Activated CD8-positive, alpha-beta memory T cell treated with anti-CD3 and anti-CD28 coated beads for 48 hours (primary cell): Measurements from ENCODE around the gene MRGPRX4.
"Not testable (repeated sequence)": the region's sequence is repeated elsewhere in the genome, so short reads cannot be mapped to it uniquely, and the experiment has no call there.

ENCODE experiments used
- DNase-seq, 3 experiments: peaks; one replicate each; pipeline ENCODE4 v3.0.0-alpha.2; 2020; ENCODE audit warnings: low read depth in 2 of 3, low spot score in 2 of 3

The MRGPRX4 gene

DNA sequence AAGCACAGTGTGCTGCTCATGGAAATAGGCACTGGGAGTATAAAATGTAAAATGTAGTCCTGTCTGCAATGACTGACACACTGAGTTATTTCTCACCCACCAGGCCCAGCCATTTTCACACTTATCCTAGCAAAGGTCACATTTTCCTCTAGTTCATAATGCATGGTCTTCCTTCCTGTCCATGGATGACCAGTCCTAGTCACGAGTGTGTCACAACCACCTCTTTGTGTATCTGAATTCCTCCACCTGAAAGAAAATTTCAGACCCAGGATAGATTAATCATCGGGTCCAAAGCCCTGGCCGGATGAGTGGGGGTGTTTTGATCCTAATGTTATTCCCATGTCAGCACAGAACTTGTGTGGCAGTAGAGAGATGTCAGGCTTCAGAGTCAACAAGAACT lies at the start of gene MRGPRX4:
TSS of gene MRGPRX4 (plus strand) at position 172 of the 400 bp plus-strand sequence. CDS start 420 bp downstream, outside the sequence.
- no peak for DNase-seq

DNA sequence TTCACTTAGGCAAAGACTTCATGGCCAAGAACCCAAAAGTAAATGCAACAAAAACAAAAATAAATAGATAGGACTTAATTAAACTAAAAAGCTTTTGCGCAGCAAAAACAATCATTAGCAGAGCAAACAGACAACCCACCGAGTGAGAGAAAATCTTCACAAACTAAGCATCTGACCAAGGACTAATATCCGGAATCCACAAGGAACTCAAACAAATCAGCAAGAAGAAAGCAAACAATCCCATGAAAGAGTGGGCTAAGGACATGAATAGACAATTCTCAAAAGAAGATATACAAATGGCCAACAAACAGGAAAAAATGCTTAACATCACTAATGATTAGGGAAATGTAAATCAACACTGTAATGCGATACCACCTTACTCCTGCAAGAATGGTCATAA lies 41.5 kb upstream of the MRGPRX4 start:
- not testable (repeated sequence) for DNase-seq

DNA sequence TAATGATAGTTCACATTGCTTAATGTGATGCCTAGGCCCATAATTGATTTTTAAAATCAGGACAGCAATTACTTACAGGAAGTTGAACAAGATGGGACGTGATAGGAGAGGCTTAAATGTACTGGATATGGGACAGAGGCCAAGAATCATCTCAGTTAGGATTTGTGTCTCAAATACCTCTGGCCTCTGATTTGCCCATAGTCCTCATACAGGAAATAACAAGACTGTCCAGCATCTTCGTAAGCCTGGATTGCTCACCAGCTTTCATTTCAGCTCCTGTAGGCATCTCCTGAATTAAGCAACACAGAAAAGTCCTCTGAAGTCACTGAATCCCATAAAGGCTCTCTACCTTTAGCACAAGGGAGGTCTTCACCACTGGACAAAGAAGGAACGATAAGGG lies 40.3 kb upstream of the MRGPRX4 start, which contains the start of gene MRGPRX3:
TSS of gene MRGPRX3 (plus strand) at position 231 of the 400 bp plus-strand sequence. CDS start 4,632 bp downstream, outside the sequence.
- no peak for DNase-seq

DNA sequence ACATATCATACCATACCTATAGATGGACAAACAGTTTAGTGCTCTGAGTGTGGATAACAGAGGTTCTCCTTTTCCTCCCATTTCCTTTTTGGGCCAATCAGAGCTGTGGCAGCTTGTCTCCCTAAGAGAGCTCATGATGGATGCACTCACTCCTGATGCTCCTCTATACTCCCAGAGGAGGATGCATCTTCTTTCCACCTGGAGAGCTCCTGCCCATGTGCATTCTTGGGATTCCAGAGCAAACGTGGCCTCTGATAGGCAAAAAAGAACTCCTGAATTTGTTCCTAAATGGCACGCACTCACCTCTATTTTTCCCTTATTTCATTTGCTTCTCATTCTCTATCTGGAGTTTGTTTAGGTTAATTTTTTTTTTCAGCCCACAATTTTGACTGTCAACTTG lies 37.3 kb upstream of the MRGPRX4 start:
- no peak for DNase-seq

DNA sequence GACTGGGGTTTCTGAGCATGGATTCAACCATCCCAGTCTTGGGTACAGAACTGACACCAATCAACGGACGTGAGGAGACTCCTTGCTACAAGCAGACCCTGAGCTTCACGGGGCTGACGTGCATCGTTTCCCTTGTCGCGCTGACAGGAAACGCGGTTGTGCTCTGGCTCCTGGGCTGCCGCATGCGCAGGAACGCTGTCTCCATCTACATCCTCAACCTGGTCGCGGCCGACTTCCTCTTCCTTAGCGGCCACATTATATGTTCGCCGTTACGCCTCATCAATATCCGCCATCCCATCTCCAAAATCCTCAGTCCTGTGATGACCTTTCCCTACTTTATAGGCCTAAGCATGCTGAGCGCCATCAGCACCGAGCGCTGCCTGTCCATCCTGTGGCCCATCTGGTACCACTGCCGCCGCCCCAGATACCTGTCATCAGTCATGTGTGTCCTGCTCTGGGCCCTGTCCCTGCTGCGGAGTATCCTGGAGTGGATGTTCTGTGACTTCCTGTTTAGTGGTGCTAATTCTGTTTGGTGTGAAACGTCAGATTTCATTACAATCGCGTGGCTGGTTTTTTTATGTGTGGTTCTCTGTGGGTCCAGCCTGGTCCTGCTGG lies 35.3 kb upstream of the MRGPRX4 start:
- DNase-seq = no peak

DNA sequence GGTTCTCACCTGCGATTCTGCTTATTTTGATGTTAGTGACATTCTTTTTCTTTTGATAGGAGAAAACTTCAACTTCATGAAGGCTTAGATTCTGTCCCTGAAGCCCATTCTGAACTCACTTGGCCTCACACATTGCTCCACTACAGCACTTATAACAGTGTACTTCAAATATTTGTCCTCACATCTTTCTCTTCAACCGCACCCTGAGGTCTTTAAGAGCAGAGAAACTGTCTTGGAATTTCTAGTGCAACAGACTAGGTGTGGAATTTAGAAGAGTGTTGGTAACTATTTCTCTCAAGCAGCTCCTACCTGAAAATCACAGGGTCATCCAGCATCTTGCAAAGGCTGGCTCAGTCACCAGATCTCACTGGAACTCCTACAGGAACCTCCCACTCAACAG lies 32.5 kb upstream of the MRGPRX4 start:
- DNase-seq = no peak

DNA sequence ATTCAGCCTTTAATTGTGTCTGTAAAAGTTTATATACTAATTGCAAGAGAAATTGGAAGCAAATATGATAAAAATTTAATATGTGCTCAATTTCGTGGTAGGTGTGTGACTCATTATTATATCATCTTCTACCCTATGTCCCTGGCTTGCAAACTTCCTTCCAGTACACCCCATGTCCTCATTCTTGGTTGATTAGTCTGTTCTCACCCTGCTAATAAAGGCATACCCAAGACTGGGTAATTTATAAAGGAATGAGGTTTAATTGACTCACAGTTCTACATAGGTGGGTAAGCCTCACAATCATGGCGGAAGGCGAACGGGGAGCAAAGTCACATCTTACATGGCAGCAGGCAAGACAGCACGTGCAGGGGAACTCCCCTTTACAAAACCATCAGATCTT lies 28.4 kb upstream of the MRGPRX4 start:
- DNase-seq = no peak

DNA sequence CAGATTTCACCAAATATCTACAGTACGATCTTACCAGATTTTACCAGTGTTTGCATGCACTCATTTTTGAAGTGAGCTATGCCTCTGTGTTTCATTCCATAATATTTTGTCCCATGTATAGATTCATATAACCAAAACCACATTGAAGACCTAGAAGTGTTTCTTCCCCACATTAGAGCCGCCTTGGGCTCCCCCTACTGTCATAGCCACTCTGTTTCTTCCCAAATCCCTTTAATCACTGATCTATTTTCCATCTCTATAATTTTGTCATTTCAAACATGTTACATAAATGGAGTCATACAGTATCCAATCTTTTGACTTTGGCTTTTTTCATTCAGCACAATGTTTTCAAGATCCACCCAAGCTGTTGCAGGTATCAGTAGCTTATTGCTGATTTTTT lies 27.6 kb upstream of the MRGPRX4 start:
- DNase-seq = no peak

DNA sequence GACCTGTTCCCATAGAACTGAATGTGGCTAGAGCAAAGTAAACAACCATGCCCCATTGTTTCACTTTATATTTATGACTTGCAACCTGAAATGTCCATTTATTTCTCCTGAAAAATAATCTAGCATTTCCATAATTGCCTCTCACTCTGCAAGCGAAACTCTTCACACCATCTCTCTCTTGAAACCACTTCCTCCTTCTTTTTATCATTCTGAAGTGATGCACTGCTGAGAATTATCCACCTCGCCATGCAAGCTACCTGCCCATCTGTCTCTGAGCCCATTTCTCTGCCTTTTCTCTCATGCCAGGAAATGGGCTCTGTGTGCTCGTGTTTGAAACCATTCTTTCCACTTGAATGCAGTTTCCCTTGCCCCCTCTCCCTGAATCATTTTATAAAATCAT lies 26.8 kb upstream of the MRGPRX4 start:
- no peak for DNase-seq

DNA sequence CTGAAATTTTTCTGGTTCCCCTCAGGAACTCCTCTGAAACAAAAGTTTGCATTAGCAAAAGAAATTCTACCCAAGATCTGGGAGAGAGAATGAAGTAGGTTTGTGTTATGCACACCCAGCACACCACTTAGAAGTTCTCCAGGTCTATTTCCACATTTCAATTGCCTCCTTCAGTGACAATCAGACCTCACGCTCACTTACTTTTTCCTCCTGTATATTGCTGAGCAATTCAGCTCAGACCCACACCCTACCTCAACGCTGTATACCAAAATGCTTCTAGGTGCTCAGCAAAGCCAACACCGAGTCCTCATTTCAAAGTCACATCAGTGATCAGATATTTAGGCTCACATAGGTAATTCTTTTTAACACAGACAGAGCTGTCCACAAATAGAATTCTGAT lies 21.1 kb upstream of the MRGPRX4 start:
- no peak for DNase-seq

DNA sequence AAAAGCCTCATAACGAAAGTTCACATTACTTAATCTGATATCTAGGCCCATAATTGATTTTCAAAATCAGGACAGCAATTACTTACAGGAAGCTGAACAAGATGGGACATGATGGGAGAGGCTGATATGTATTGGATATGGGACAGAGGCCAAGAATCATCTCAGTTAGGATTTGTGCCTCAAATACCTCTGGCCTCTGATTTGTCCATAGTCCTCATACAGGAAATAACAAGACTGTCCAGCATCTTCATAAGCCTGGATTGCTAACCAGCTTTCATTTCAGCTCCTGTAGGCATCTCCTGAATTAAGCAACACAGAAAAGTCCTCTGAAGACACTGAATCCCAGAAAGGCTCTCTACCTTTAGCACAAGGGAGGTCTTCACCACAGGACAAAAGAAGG lies 4.3 kb upstream of the MRGPRX4 start:
- no peak for DNase-seq

DNA sequence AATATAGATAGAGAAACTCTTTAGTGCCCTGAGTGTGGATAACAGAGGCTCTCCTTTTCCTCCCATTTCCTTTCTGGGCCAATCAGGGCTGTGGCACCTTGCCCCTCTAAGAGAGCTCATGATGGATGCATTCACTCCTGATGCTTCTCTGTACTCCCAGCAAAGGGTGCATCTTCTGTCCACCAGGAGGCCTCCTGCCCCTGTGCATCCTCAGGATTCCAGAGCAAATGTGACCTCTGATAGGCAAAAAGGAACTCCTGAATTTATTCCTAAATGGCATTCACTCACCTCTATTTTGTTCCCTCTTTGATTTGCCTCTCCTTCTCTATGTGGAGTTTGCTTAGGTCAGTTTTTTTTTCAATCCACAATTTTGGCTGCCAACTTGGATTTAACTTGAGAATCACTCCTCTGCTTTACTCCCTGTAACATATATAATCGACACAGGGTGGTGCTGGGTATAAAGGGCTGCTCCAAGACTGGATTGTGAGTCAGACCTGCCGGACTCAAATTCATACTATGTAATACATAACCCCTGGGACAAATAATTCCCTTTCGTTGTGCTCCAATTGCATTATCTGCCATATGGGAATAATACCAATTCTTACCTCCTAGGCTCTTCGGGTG lies 1.1 kb upstream of the MRGPRX4 start:
- DNase-seq = no peak

DNA sequence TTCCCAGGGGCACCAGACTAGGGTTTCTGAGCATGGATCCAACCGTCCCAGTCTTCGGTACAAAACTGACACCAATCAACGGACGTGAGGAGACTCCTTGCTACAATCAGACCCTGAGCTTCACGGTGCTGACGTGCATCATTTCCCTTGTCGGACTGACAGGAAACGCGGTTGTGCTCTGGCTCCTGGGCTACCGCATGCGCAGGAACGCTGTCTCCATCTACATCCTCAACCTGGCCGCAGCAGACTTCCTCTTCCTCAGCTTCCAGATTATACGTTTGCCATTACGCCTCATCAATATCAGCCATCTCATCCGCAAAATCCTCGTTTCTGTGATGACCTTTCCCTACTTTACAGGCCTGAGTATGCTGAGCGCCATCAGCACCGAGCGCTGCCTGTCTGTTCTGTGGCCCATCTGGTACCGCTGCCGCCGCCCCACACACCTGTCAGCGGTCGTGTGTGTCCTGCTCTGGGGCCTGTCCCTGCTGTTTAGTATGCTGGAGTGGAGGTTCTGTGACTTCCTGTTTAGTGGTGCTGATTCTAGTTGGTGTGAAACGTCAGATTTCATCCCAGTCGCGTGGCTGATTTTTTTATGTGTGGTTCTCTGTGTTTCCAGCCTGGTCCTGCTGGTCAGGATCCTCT lies 709 bp downstream of the MRGPRX4 start:
- DNase-seq = no peak

DNA sequence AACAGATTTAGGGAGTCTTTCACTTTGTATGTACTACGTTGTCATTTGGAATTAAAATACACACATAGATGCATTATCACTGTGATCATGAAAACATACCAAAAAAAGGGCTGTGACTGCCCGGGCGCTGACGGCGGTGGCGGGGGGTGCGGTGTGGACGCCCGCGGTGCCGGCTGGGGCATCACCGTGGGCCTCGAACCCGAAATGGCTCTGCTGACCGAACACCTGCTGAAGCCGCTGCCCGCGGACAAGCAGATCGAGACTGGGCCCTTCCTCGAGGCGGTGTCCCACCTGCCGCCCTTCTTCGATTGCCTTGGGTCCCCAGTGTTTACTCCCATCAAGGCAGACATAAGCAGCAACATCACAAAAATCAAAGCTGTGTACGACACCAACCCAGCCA lies 16.2 kb downstream of the MRGPRX4 start:
- no peak for DNase-seq

DNA sequence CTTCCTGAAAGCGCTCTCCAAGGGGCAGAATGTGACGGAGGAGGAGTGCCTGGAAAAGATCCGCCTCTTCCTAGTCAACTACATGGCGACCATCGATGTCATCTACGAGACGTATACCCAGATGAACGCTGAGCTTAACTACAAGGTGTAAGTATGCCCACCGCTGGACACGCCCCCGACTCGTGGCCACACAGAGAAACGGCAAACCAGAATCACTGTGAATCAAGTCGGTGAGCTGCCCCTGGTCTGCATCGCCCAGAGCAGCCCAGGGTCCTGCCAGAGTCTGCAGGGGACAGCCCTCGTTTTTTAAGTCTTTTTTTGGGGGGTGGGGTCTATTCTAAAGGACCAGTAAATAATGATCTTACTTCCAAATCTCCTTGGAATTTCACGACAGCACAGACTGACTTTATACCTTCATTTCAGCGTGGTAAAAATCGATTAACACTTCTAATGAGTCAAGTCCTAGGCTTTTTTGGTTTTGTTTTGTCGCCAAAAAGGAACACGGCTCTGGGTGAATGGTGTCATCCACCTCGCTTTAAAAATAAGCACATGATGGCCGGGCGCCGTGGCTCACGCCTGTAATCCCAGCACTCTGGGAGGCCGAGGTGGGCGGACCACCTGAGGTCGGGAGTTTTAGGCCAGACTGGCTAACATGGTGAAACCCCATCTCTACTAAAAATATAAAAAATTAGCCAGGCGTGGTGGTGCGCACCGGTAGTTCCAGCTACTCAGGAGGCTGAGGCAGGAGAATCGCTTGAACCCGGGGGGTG lies 17.0 kb downstream of the MRGPRX4 start:
- not testable (repeated sequence) for DNase-seq

DNA sequence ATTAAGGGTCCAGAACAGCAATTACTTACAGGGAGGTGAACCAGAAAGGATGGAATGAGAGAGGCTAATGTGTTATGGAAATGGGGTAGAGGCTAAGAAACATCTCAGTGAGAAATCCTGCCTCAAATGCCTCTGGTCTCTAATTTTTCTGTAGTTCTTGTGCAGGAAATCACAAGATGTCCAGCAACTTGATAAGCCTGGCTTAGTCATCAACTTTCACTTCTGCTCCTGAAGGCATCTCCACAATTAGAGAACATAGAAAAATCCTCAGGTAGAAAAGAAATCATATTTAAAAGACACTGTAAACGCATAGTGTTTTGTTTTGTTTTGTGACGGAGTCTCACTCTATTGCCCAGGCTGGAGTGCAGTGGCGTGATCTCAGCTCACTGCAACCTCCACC lies 18.7 kb downstream of the MRGPRX4 start:
- no peak for DNase-seq

DNA sequence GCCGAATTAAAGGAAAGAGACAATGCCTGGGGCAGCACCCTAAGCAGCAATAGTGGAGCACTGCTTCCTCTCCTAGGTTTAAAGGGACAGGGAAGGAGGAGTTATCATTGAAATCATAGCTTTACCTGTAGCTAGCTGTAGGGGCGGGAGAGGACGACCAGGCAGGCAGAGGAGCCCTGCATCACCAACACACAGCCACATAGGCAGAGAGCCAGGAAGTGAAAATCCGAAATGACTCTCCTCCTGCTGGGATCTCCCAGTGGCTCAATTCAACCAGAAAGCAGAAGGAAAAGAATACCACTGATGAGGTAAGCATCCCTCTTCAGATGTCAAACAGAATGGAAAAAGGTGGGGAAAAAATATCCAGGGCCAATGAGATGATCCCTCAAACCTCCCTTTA lies 20.4 kb downstream of the MRGPRX4 start:
- DNase-seq = no peak

DNA sequence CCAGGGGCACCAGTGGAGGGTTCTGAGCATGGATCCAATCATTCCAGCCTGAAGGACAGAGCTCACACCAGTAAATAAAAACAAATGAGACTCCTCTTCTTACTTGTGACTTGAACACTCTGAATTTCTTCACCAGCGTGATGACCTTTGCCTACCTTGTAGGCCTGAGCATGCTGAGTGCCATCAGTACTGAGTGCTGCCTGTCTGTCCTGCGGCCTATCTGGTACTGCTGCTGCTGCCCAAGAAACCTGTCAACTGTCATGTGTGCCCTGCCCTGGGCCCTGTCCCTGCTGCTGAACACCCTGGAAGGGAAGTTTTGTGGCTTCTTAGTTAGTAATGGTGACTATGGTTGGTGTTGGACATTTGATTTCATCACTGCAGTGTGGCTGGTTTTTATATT lies 23.9 kb downstream of the MRGPRX4 start:
- DNase-seq = no peak

DNA sequence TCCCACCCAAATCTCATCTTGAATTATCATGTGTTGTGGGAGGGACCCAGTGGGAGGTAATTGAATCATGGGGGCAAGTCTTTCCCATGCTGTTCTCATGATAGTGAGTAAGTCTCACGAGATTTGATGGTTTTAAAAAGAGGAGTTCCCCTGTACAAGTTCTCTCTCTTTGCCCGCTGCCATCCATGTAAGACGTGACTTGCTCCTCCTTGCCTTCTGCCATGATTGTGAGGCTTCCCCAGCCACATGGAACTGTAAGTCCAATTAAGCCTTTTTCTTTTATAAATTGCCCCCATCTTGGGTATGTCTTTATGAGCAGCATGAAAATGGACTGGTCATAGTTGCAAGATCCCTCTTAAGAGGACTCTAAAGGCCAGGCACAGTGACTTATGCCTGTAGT lies 25.1 kb downstream of the MRGPRX4 start:
- DNase-seq = not testable (repeated sequence)

DNA sequence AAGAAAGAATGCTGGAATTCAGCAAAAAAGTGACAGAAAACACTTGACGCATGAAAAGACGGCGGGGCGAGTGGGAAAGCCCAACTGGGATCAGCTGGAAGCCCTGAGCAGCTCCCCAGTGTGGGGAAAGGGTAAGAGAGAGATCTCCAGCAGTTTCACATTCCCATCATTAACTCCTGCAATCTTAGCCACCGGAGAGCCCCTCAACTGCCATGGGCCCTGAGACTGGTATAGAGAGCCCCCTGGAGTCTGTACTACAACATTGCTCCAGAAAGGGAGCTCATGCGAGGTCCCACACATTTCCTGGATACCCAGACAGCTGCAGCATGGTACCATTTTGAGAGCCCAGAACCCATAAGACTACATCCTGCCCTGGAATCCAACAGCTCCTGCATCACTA lies 31.1 kb downstream of the MRGPRX4 start:
- no peak for DNase-seq

DNA sequence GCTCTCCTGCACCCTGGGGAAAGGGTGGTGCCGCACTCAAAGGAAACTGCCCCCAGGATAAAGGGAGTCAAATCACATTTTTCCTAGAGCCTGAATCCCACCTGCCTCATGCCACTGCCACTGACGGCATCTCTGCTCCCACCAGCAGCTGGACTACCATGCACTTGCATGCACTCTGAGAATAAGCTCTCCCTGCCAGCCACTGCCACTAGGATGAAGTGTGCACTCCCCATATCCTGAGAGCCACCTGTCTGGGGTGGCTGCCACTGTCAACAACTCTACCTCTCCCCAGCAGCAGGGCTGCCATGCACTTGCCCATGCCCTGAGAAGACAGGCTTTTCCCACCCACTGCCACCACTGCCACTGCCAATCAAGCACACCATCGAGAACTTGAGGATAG lies 31.6 kb downstream of the MRGPRX4 start:
- DNase-seq = no peak

DNA sequence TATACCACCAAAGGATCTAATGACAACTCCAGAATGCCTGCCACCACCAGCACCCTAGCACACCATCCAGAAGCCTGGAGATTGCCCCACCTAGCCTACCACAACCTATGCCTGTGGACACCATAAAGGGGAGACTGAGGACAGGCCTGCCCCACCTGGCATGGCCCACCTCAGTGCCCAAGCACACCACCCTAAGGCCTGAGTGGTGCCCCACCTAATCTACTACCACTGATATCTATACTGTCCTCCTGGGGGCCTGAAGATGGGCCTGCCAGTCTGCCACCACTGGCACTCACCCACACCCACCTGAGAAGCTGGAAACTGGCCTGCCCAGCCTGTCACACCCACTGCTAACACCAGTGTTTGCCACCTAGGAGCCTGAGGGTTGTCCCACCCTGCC lies 32.1 kb downstream of the MRGPRX4 start:
- no peak for DNase-seq
